GM04504 (cell line): ENCODE data around the gene CDH1.
A peak's percentile ranks its signal among the peaks of the same experiment; 100 is the strongest.
"Not testable (repeated sequence)": the region's sequence is repeated elsewhere in the genome, so short reads cannot be mapped to it uniquely, and the experiment has no call there.

ENCODE experiments used
- DNase-seq: peaks from one replicate; pipeline ENCODE4 v3.0.0-alpha.2; 2012; ENCODE audit warnings: low read depth

Gene CDH1

DNA sequence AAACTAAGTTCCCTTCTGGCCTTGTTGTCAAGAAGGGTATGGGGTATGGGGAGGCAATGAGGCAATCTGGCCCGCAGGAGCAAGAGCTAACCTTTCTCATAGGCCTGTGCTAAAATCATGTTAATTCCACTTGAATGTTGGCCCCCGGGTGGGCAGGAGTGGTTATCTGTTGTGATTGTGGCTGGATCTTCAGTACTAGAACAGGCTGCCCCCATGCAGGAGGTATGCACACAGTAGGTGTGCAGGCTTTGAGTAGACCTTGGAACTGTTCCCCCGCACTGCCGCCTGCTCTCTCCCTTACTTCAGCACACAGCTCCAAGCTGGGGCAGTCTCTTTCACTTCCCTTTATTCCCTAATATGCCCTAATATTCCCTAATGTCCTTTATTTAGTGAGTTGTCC lies 53.9 kb downstream of the CDH1 start:
- no peak for DNase-seq

DNA sequence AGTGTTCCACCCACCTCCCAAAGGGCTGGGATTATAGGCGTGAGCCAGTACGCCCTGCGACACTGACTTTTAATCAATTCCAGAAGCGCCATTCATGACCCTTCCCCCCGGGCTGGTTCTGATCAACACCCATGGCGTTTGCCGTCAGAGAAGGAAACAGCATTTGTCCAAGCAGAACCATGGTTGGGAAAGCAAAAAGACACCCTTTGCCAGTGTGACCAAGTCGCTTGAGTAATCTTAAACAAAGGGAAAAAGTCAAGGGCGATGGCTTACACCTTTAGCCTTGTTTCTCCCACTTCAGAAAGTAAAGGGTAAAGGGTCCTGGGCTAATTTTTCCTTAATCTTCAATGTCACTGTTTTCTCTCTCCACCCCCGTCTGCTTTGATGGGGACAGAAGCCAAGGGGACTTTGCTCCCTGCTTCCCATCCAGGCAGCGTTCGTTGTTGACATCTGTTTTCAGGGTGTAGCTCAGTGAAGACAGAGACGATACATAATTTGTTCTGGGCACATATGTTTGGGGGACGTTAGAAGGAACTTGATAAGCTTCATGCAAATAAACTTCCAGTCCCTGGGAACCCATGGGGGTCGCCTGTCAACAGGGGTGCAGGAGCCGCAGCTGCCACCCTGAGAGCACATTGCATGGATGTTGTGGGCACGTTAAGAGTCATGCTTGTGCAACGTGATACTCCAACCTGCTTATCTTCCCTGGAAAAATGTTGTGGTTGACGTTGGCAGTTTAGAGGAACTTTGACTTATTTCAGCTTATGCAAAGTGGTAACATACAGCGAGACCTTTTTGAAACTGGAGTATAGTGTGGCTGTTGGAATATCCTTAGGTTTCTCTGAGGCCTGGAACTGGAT lies 55.6 kb downstream of the CDH1 start:
- DNase-seq: no peak

DNA sequence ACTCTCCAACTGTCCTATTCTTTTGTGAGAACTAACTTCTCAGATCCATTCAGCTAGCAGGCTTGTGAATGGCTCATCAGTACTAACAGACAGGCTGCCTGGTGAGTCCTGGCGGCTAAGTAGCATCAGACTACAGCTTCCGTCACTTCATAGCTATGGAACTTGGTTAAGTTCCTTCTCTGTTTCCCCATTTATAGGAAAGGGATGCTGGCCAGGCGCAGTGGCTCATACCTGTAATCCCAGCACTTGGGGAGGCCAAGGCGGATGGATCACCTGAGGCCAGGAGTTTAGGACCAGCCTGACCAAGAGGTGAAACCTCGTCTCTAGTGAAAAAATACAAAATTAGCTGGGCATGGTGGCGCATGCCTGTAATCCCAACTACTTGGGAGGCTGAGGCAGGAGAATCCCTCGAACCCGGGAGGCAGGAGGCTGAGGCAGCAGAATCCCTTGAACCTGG lies 56.3 kb downstream of the CDH1 start:
- DNase-seq: no peak

DNA sequence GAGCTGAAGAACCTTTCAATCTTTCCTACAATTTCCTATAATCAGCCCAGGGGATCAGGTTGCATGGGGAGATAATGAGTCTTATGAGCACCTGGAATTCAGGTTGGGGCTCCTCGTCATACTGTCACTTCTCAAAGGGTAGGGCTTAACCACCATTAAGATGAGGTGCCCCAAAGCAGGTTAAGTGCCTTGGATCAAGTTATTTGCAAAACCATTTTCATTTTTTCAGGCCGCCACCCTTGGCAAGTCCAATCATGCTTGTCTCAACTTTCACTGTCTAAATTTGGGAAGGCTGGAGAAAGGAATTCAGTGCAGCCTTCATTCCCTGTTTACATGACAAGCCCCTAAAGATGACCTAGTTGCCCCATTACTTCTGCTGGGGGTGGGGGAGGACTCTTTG lies 61.3 kb downstream of the CDH1 start:
- no peak for DNase-seq

DNA sequence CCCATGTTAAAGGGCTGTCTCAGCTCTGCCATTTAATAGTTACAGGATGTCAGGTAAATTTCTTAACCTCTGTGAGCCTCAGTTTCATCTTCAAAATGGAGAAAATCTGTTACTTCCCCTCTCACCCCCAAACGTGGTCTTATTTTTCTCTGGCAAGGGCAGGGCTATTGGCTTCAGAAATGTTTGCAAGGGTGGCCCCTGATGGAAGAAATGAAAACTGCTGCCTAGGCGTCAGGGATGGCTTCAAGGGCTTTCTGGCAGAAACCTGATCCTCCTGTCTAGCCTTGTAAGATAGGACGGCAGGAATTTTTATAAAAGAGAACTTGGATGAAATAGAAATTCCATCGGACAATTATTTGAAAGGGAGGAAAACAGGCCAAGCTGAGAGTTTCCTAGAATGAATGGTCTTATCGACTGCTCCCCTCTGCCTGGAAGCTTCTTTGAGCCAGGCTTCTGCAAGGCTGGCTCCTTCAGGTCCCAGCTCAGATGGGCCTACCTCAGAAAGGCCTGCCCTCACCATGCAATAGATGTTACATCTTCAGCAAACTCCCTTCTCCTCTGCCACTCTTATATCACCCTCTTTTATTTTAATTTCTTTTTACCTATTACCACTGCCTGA lies 63.3 kb downstream of the CDH1 start:
- peak; percentile 52 for DNase-seq

DNA sequence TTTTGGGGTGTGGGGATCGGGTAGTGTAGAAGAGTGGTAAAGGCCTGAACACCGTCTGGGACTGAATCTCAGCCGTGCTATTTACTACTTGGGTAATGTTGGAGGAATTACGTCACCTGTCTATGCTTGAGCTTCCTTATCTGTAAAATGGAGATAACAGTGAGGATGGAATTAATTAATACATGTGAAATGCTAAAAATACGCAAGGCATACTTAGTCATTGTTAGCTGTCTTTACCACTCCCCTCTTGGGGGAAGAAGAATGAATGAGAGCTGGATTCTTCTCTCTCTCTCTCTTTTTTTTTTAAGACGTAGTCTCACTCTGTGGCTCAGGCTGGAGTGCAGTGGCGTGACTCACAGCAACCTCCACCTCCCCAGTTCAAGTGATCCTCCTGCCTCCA lies 65.1 kb downstream of the CDH1 start:
- DNase-seq: no peak

DNA sequence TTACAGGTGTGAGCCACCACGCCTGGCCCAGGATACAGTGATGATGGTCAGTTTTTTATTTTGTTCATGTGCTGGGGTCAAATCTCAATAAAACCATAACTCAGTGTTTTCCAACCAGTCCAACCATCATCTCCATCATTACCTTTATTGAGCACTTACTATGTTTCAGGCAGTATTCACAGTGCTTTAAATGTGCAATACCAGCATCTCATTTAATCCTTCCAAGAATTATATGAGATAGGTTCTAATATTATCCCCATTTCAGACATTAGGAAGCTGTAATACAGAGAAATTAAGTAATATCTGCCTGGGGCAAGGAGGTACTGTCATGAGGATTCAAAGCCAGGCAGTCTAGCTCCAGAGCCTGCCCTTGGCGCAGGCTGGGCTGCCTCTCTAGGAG lies 69.3 kb downstream of the CDH1 start:
- no peak for DNase-seq

DNA sequence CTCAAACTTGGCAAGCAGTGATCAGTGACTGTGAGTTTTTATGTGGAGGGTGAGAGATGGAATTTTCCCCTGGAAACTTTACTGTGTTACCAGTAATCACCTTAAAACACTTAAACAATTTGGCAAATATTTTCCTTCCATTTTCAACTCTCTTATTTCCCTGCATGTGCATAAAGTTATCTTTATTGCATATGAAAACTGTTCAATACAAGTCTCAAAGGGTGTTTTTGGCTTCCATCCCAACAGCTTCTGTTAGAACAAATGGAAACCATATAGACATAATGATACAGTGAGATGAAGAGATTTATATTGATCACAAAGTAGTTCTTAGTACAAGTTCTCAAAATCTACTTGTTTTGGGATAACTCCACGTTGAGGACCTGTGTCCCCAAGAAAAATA lies 69.9 kb downstream of the CDH1 start:
- DNase-seq: no peak

DNA sequence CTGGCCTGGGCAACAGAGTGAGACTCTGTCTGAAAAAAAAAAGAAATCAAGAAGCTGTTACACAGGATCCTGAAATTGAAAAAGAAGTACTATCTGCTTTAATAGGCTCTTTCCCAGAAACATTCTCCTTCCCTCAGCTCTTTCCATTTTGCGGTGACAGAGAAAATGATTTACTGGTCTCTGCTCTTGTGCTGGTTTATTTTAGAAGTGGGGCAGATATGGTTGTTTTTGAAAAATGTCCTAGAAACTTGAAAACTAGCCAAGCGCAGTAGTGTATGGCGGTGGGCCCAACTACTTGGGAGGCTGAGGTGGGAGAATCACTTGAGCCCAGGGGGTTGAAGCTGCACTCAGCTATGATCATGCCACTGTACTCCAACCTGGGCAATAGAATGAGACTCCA lies 77.4 kb downstream of the CDH1 start:
- DNase-seq: no peak

DNA sequence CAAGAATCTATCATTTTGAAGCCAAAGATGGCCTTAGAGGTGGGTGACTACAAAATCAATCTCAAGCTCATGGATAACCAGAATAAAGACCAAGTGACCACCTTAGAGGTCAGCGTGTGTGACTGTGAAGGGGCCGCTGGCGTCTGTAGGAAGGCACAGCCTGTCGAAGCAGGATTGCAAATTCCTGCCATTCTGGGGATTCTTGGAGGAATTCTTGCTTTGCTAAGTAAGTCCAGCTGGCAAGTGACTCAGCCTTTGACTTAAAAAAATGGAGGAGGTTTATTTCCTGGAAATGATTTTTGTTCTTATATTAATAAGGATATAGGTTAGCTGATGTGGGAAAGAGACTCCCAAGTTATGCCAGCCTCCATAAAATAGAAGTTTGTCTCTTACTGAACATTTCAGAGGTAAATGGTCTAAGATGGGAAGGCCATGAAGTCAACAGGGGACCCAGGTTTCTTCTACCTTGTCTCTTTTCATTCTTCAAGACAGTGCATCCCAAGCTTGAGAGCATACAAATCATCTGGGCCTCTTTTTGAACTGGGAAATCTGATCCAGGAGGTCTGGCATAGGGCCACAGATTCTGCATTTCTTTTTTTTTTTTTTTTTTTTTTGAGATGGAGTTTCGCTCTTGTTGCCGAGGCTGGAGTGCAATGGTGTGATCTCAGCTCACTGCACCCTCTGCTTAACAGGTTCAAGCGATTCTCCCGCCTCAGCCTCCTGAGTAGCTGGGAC lies 86.5 kb downstream of the CDH1 start:
- peak; percentile 66 for DNase-seq

DNA sequence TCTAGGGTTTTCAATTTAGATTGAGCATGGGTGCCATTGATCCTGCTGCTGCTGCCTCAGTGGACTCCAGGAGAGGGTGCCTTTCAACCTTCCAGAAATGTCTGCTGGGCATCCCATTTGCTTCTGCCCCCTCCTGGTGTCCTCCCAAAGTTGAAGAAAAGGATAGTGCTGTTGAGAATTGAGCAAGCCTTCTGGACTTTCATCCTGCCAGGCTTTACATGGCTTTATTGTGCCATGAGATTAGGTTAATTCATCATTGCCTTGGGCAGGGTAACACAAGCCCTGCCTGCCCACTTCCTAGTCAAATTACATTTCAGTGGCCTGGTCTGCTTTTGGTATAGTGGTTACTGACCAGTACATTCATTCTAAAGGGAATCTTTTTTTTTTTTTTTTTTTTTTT lies 88.3 kb downstream of the CDH1 start:
- no peak for DNase-seq

DNA sequence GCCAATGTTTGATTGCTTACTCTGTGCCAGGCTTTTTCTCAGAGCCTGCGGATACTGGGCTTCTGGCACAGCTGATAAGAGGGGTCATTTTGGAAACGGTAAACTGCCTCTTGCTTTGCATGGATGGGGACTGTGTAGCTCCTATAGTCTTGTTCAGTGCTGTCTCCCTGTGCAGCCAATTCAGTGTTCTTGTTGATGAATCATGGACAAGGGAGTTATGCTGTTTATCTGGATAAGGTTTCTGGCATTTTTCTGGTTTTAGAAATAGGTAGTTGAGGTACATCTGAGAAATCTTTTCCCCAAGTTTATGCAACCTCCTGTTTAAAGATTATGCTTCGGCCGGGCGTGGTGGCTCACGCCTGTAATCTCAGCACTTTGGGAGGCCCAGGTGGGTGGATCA lies 89.6 kb downstream of the CDH1 start:
- no peak for DNase-seq

DNA sequence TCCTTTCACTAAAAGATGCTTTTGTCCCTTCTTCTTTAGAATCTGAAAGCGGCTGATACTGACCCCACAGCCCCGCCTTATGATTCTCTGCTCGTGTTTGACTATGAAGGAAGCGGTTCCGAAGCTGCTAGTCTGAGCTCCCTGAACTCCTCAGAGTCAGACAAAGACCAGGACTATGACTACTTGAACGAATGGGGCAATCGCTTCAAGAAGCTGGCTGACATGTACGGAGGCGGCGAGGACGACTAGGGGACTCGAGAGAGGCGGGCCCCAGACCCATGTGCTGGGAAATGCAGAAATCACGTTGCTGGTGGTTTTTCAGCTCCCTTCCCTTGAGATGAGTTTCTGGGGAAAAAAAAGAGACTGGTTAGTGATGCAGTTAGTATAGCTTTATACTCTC lies 96.2 kb downstream of the CDH1 start:
- DNase-seq: no peak

DNA sequence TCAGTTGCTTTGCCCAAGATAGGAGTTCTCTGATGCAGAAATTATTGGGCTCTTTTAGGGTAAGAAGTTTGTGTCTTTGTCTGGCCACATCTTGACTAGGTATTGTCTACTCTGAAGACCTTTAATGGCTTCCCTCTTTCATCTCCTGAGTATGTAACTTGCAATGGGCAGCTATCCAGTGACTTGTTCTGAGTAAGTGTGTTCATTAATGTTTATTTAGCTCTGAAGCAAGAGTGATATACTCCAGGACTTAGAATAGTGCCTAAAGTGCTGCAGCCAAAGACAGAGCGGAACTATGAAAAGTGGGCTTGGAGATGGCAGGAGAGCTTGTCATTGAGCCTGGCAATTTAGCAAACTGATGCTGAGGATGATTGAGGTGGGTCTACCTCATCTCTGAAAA lies 97.5 kb downstream of the CDH1 start:
- DNase-seq: no peak

DNA sequence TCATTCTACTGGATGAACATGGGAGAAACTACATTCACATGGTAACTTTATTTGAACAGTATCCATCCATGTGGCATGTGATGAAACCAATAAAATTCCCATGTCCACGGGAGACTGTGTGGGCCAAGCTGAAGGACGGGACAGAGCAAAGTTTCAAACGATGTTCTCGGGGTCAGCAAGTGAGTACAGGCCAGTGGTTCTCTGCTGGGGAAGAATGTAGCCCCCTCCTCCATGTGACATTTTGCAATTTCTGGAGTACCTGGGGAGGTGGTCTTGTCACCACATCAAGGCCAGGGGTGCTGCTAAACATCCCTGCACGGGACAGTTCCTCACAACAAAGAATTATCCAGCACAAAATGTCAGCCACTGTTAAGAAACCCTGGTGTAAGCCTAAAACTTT lies 98.9 kb downstream of the CDH1 start:
- DNase-seq: no peak

DNA sequence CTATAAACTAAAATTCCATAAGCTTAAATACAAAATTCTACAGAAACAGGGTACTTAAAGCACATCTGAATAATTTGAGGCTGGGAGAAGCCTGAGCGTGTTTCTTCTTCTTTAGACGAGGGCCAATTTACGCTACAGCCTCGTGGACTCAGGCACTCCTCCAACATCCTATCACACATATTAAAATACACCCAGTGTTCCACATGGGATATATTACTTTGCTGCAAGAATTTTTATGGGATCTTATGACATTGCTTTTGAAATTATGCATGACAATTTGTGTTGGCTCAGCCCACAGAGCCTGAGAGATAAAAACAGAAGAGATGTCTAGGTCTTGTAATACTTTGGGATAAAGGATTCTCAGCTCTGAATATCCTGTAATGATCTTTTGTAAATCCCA lies 102.7 kb downstream of the CDH1 start:
- DNase-seq: peak; percentile 45

DNA sequence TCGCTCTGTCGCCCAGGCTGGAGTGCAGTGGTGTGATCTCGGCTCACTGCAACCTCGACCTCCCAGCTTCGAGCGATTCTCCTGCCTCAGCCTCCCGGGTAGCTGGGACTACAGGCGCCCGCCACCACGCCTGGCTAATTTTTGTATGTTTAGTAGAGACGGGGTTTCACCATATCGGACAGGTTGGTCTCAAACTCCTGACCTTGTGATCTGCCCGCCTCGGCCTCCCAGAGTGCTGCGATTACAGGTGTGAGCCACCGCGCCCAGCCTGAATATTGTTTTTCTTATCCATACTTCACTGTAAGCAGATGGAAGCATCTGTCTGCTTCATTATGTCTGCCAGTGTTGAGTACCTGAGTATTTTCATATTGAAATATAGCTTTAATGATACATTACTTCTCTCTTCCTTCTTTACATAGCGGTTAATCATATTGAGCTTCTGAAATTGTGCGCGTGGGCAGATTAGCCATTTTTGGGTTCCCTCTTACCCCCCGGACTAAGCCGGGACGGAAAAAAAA lies 105.9 kb downstream of the CDH1 start:
- not testable (repeated sequence) for DNase-seq

DNA sequence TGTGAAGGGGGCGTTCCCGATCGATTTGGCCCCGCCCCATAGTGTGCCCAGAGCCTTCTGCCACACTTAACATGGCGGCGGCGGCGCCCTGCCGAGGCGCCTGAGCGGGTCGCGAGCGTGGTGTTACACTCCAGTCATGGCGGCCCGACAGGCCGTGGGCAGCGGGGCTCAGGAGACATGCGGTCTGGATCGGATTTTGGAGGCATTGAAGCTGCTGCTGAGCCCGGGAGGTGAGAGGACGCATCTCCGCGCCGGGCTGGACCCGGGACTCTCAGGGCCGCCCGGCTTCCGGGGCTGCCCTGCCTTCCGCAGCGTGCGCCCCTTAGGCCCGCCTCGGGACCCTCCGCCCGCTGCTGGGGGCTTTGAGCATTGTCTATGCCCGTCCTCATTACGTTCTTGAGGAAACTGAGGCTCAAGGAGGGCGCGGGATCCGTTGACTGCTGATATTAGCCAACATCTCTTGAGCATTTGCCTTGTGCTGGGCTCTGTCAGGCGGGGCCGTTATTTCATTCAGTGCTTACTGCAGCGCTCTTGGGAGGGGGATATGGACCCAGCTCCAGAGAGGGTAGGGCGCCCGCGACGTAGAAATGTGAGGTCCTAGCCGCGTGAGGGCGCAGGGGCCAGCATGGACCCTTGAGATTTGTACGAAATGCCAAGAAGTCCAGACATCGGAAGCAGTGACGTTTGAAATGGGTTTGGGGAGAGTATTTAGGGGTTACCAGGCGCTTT lies 106.6 kb downstream of the CDH1 start, which contains the start of gene TANGO6:
TSS of gene TANGO6 (plus strand) at position 50 of the 729 bp plus-strand sequence. CDS start at position 137, 87 bp downstream.
- DNase-seq: peak; percentile 38

DNA sequence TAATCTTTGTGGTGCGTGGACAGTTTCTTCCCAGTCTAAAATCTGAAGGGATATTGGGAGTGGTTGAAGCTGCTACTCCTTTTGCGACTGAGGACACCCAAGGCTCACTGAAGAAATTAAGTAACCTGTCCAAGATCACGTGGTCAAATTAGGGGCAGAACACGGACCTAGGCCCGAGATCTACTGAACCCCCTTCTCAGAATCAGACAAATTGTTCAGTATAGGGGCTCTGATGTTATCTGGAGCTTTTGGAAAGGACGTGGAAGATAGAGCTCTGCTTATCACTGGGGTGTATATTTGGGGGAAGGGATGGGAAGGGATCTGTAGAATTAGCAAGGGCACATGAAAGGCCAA lies 107.1 kb downstream of the CDH1 start:
- DNase-seq: no peak

DNA sequence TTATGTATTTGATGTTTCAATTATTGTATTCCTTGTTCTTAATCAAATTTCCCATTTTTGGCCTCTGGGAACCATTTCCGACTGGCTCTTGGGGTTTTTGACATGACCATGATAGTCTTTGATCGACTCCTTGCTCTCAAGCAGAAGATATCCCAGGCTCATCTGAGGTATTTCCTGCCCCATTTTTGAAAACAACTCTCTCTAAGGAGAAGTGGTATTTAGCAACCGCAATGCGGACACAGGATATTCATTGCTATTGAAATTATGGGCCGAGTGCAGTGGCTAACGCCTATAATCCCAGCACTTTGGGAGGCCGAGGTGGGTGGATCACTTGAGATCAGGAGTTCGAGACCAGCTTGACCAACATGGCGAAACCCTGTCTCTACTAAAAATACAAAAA lies 111.7 kb downstream of the CDH1 start:
- DNase-seq: no peak

DNA sequence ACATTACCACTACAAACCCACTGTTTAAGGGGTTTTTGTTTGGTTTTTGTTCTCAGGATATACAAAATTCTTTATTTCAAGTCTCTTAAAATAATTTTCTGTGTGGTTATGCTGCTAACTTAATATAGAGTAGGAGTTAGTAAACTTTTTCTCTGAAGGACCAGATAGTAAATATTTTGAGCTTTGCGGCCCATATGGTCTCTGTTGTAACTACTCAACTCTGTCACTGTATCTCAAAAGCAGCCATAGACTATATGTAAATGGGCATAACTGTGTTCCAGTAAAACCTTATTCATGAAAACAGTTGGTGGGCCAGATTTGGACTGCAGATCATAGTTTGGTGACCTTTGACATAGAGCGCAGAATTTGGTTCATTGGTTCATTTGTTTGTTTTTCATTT lies 113.4 kb downstream of the CDH1 start:
- no peak for DNase-seq

DNA sequence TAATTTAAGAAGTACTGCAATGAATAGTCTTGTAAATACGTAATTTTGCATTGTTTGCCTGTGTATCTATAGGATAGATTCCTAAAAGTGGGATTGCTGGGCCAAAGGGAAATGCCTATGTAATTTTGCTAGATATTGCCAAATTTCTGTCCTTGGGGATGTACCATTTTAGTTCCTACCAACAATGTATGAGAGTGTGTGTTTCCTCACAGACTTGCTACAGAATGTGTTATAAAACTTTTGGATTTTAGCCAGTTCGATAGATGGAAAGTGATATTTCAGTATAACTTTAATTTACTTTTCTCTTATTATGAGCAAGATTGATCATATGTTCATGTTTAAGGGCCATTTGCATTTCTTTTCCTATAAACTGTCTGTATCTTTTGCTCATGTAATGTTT lies 114.5 kb downstream of the CDH1 start:
- DNase-seq: no peak
